PC-9 (cell line): ENCODE results near the gene CDC73. TPM values are rescaled to one million over a fixed set of nuclear protein-coding genes. Genes with fewer than 3 reads are reported as not detected.

Source experiments
- BruUV-seq: library from RNA; stranded (reverse); fragments of 400-500 nt; replicated peaks from 2 replicates; lab custom pipeline; 2021; lab: Mats Ljungman, UMichigan
- CTCF ChIA-PET: fragments of 300-600 bp; sonication (Branson Sonifier 250); formaldehyde crosslinking; loops from one replicate; lab custom pipeline; 2022; ENCODE audit warnings: antibody characterized with exemption; lab: Charles Lee
- POLR2A ChIA-PET: fragments of 300-600 bp; sonication (Branson Sonifier 250); formaldehyde crosslinking; loops from one replicate; lab custom pipeline; 2022; ENCODE audit warnings: antibody characterized with exemption; ENCODE audit not compliant: unreplicated experiment; lab: Charles Lee
- DNase-seq, 2 experiments: peaks; one replicate each; pipeline versions ENCODE4 v3.0.0 to v3.0.0-alpha.2; 2015 to 2022; ENCODE audit warnings: mixed read lengths in 1 of 2
- H2AFZ ChIP-seq: fragments of 200-600 bp; sonication (generic); 2 replicates; pipeline ENCODE4 v1.8.1; 2017; ENCODE audit warnings: antibody characterized with exemption
- H3F3A ChIP-seq: fragments of 200-600 bp; sonication (generic); 2 replicates; pipeline ENCODE4 v1.8.1; 2017; ENCODE audit warnings: antibody characterized with exemption, mild to moderate bottlenecking, low read depth; ENCODE audit not compliant: insufficient read depth
- H3K27ac ChIP-seq: fragments of 200-600 bp; sonication (generic); 2 replicates; pipeline ENCODE4 v1.6.1; 2016; ENCODE audit warnings: mixed run types
- H3K27me3 ChIP-seq: fragments of 200-600 bp; sonication (generic); 2 replicates; pipeline ENCODE4 v1.6.1; 2016; ENCODE audit warnings: low read depth, mixed run types; ENCODE audit not compliant: insufficient read depth
- H3K36me3 ChIP-seq: fragments of 200-600 bp; sonication (generic); 2 replicates; pipeline ENCODE4 v1.6.1; 2016; ENCODE audit warnings: low read depth, mixed run types
- H3K4me1 ChIP-seq: fragments of 200-600 bp; sonication (generic); replicated peaks from 2 replicates; pipeline ENCODE4 v1.6.1; 2016; ENCODE audit warnings: mixed run types; ENCODE audit not compliant: insufficient read depth
- H3K4me2 ChIP-seq: fragments of 200-600 bp; sonication (generic); 2 replicates; pipeline ENCODE4 v1.6.1; 2017; ENCODE audit warnings: mixed run types
- H3K4me3 ChIP-seq: fragments of 200-600 bp; sonication (generic); 2 replicates; pipeline ENCODE4 v1.6.1; 2016; ENCODE audit warnings: mixed run types
- H3K79me2 ChIP-seq: fragments of 200-600 bp; sonication (generic); 2 replicates; pipeline ENCODE4 v1.6.1; 2017; ENCODE audit warnings: low read depth, mixed run types
- H3K9me2 ChIP-seq: fragments of 200-600 bp; sonication (generic); 2 replicates; pipeline ENCODE4 v1.8.1; 2017; ENCODE audit warnings: mild to moderate bottlenecking; ENCODE audit not compliant: insufficient read depth
- H3K9me3 ChIP-seq: fragments of 200-600 bp; sonication (generic); 2 replicates; pipeline ENCODE4 v1.8.1; 2016; ENCODE audit warnings: low read depth; ENCODE audit not compliant: insufficient read depth
- H4K20me1 ChIP-seq: fragments of 200-600 bp; sonication (generic); 2 replicates; pipeline ENCODE4 v1.8.1; 2017; ENCODE audit not compliant: insufficient read depth
- EZH2 ChIP-seq: fragments of 200-600 bp; sonication (generic); IDR thresholded peaks from 2 replicates; pipeline ENCODE4 v1.8.0; 2017; ENCODE audit warnings: antibody characterized with exemption, low read depth
- intact Hi-C: fragments of 100-400 bp; cut with micrococcal nuclease; formaldehyde crosslinking; loops from one replicate; pipeline ENCODE4 v1.10.0; 2022; ENCODE audit not compliant: unreplicated experiment
- total RNA-seq: library from RNA; stranded (reverse); gene quantifications from 2 replicates; pipeline ENCODE4 v1.2.3, GENCODE V29; 2021
- TF ChIP-seq, protein P1 (sequence below): fragments of 200-600 bp; sonication (generic); conservative IDR thresholded peaks from 2 replicates; pipeline ENCODE4 v1.6.1; 2017; ENCODE audit warnings: mixed run types, antibody characterized with exemption, mild to moderate bottlenecking, moderate library complexity

Gene CDC73
- total RNA-seq, 1 experiment from 2014 or later: 39.6 TPM

- POLR2A ChIA-PET: no interaction called here
- Histone ChIP-seq H3K4me1 (no peaks in the 10 kb centered on the region), H3K9me2 (no peaks in the 10 kb centered on the region), H3K27ac (no peak overlapping the region), H3K36me3 (no peaks in the 10 kb centered on the region), H3K9me3 (no peaks in the 10 kb centered on the region), H3K79me2 (no peaks in the 10 kb centered on the region), H4K20me1 (0 out of 2 replicates have a peak, but pooled peaks cover 4% of the 10 kb centered on the region), H3F3A (no peaks in the 10 kb centered on the region), H3K4me2 (no peak overlapping the region), H3K27me3 (no peaks in the 10 kb centered on the region), H3K4me3 (no peak overlapping the region), H2AFZ (no peak overlapping the region)
- intact Hi-C loops: no loop called here
- CTCF ChIA-PET: interaction anchor here (0.5 kb wide), 1 partner anchor 1562 kb away, joined by 4 read pairs; no protein-coding TSS in a partner anchor
- no peak for DNase-seq
- BruUV-seq: no TSS peak
- TF ChIP-seq EZH2: no peak
- TF ChIP-seq, protein P1, sequence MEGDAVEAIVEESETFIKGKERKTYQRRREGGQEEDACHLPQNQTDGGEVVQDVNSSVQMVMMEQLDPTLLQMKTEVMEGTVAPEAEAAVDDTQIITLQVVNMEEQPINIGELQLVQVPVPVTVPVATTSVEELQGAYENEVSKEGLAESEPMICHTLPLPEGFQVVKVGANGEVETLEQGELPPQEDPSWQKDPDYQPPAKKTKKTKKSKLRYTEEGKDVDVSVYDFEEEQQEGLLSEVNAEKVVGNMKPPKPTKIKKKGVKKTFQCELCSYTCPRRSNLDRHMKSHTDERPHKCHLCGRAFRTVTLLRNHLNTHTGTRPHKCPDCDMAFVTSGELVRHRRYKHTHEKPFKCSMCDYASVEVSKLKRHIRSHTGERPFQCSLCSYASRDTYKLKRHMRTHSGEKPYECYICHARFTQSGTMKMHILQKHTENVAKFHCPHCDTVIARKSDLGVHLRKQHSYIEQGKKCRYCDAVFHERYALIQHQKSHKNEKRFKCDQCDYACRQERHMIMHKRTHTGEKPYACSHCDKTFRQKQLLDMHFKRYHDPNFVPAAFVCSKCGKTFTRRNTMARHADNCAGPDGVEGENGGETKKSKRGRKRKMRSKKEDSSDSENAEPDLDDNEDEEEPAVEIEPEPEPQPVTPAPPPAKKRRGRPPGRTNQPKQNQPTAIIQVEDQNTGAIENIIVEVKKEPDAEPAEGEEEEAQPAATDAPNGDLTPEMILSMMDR: no peak
These were observed 34.4 kb downstream of the CDC73 start for GRCh38 chr1:193156117-193156821.

GRCh38 chr1:193156822-193157142, 35.0 kb downstream of the CDC73 start:
- Histone ChIP-seq H4K20me1 (0 out of 2 replicates have a peak, but pooled peaks cover 4% of the 10 kb centered on the region), H3K4me3 (no peak overlapping the region), H3K27ac (no peak overlapping the region), H2AFZ (no peak overlapping the region), H3K4me1 (no peaks in the 10 kb centered on the region), H3K4me2 (no peak overlapping the region), H3K79me2 (no peaks in the 10 kb centered on the region), H3K27me3 (no peaks in the 10 kb centered on the region), H3K9me2 (no peaks in the 10 kb centered on the region), H3F3A (no peaks in the 10 kb centered on the region), H3K36me3 (no peaks in the 10 kb centered on the region), H3K9me3 (no peaks in the 10 kb centered on the region)
- no TSS peak for BruUV-seq
- TF ChIP-seq, protein P1: no peak
- TF ChIP-seq EZH2: no peak
- ChIA-PET POLR2A (no interaction called here), CTCF (interaction anchor here (0.5 kb wide), 1 partner anchor 1561 kb away, joined by 4 read pairs; no protein-coding TSS in a partner anchor)
- intact Hi-C loops: no loop called here
- DNase-seq: no peak

GRCh38 chr1:193157360-193157759, 35.5 kb downstream of the CDC73 start:
- DNase-seq: no peak
- ChIA-PET CTCF (interaction anchor here (0.6 kb wide), 1 partner anchor 37 kb away, joined by 3 read pairs; no protein-coding TSS in a partner anchor), POLR2A (no interaction called here)
- no peaks in the 10 kb centered on the region for H3K27me3 ChIP-seq
- no peak overlapping the region for H3K4me2 ChIP-seq
- H3F3A ChIP-seq: no peaks in the 10 kb centered on the region
- H3K79me2 ChIP-seq: no peaks in the 10 kb centered on the region
- 0 out of 2 replicates have a peak, but pooled peaks cover 4% of the 10 kb centered on the region for H4K20me1 ChIP-seq
- intact Hi-C loops: no loop called here
- BruUV-seq: no TSS peak
- H3K4me3 ChIP-seq: no peak overlapping the region
- no peak overlapping the region for H3K27ac ChIP-seq
- TF ChIP-seq, protein P1: no peak
- TF ChIP-seq EZH2: no peak
- no peaks in the 10 kb centered on the region for H3K36me3 ChIP-seq
- no peaks in the 10 kb centered on the region for H3K9me3 ChIP-seq
- no peaks in the 10 kb centered on the region for H3K4me1 ChIP-seq
- H3K9me2 ChIP-seq: no peaks in the 10 kb centered on the region
- no peak overlapping the region for H2AFZ ChIP-seq
